ENCODE data around the gene HOXD12. TPM values are rescaled to one million over a fixed set of nuclear protein-coding genes. Genes with fewer than 3 reads are reported as not detected.

HOXD12 gene
- total RNA-seq, 1 experiment from 2014 or later = 0.27 TPM

DNA sequence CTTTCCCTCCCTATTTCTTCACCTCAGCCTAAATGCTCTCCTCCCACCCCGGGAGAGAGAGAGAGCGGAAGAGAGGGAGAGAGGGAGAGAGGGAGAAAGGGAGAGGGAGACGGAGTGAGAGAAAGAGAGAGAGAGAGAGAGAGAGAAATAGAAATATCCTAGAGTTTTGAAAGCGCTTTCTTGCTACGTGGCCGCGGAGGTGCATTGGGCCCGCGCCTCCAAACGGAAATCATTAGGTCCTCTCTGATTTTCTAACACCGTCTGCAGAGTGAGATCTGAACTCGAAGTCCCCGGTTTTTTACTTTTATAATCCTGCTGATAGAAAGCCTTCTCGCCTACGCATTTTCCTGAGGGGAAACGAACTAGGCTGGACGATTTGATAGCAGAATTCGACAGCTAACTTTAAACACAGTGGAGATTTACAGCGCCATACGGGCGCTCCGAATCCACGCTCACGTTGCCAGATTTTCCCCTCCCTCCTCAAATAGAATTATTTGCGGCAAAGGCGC, 14.9 kb upstream of the HOXD12 start:
- DNase-seq (ENCODE audit: low read depth, low spot score) (no peak), ATAC-seq (no peak)
- TF ChIP-seq EZH2phosphoT487 (IDR thresholded peaks at IDR 0.05; ENCODE audit: borderline replicate concordance) = no peak
- no peak for TF ChIP-seq POLR2A (IDR thresholded peaks at IDR 0.05; ENCODE audit: borderline replicate concordance, extremely low read depth, insufficient read depth, insufficient read length)
- TF ChIP-seq JUND (IDR thresholded peaks at IDR 0.05) = no peak
- TF ChIP-seq ELF1 (IDR thresholded peaks at IDR 0.05; ENCODE audit: borderline replicate concordance, low read depth) = no peak
- TF ChIP-seq POLR2AphosphoS5 (IDR thresholded peaks at IDR 0.05; ENCODE audit: low read depth, low read length) = no peak
- no peak for TF ChIP-seq EZH2 (IDR thresholded peaks at IDR 0.05)
- no peak for TF ChIP-seq SP1 (IDR thresholded peaks at IDR 0.05; ENCODE audit: low read depth)
- no peak for TF ChIP-seq SRF (IDR thresholded peaks at IDR 0.05; ENCODE audit: low read depth)
- TF ChIP-seq, protein P1, sequence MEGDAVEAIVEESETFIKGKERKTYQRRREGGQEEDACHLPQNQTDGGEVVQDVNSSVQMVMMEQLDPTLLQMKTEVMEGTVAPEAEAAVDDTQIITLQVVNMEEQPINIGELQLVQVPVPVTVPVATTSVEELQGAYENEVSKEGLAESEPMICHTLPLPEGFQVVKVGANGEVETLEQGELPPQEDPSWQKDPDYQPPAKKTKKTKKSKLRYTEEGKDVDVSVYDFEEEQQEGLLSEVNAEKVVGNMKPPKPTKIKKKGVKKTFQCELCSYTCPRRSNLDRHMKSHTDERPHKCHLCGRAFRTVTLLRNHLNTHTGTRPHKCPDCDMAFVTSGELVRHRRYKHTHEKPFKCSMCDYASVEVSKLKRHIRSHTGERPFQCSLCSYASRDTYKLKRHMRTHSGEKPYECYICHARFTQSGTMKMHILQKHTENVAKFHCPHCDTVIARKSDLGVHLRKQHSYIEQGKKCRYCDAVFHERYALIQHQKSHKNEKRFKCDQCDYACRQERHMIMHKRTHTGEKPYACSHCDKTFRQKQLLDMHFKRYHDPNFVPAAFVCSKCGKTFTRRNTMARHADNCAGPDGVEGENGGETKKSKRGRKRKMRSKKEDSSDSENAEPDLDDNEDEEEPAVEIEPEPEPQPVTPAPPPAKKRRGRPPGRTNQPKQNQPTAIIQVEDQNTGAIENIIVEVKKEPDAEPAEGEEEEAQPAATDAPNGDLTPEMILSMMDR (IDR thresholded peaks at IDR 0.05 in 2 of 3, conservative IDR thresholded peaks at IDR 0.05 in 1 of 3; ENCODE audit: borderline replicate concordance in 1 of 3, insufficient read depth in 1 of 3, low read depth in 2 of 3, low read length in 2 of 3) = no peak
- TF ChIP-seq RAD21 (IDR thresholded peaks at IDR 0.05; ENCODE audit: low read depth) = no peak
- no peaks in the 10 kb centered on the region for H3K36me3 ChIP-seq (ENCODE audit: control insufficient read depth in 1 of 2, insufficient read depth in 2 of 2, low read length in 2 of 2)
- no peak overlapping the region for H3K4me2 ChIP-seq (ENCODE audit: low read length)
- ChIA-PET CTCF (no interaction called here), POLR2A (no interaction called here), RAD21 (ENCODE audit: low non-redundant PET in 1 of 2, low total read pairs in 2 of 2, uncharacterized antibody in 2 of 2, unreplicated experiment in 2 of 2) (no interaction called here)
- no peak overlapping the region for H3K9ac ChIP-seq (ENCODE audit: low read length)
- H3K27me3 ChIP-seq (ENCODE audit: insufficient read depth, low read length) = no peaks in the 10 kb centered on the region
- no peak overlapping the region for H2AFZ ChIP-seq (ENCODE audit: low read depth, low read length, poor library complexity, severe bottlenecking)
- intact Hi-C loops (cut with micrococcal nuclease) = loop anchor here (5.0 kb wide), 2 partner anchors 1047 to 1387 kb away; no protein-coding TSS in a partner anchor
- H3K79me2 ChIP-seq (ENCODE audit: insufficient read depth, low read length) = no peaks in the 10 kb centered on the region
- no TSS peak for BruUV-seq (replicated peaks)
- H3K9me2 ChIP-seq (ENCODE audit: insufficient read depth) = no peaks in the 10 kb centered on the region
- H3K9me3 ChIP-seq (ENCODE audit: control insufficient read depth in 1 of 2, insufficient read depth in 1 of 2, low read depth in 1 of 2, low read length in 2 of 2) = no peaks in the 10 kb centered on the region; a peak in 1 of 4 replicates
- H3K4me1 ChIP-seq (ENCODE audit: control insufficient read depth in 1 of 2, insufficient read depth in 2 of 2, low read length in 2 of 2) = no peaks in the 10 kb centered on the region
- H4K20me1 ChIP-seq (ENCODE audit: insufficient read depth) = no peaks in the 10 kb centered on the region
- H3K4me3 ChIP-seq (replicated peaks in 1 of 2; ENCODE audit: low read depth in 1 of 2, low read length in 2 of 2) = no peak overlapping the region
- no peak overlapping the region for H3K27ac ChIP-seq (ENCODE audit: low read depth, low read length)

Data from HCT116 (cell line).